Activated CD4-positive, alpha-beta memory T cell treated with anti-CD3 and anti-CD28 coated beads, Interleukin-2, amount 10 ng/mL, durations not matched to agents 7 days and 5 days (primary cell): ENCODE results near the gene RBM19. TPM values are rescaled to one million over a fixed set of nuclear protein-coding genes. Genes with fewer than 3 reads are reported as not detected.

Source experiments
- CTCF ChIA-PET: fragments of 350-600 bp; sonication (Branson Sonifier 250); formaldehyde crosslinking; loops from one replicate; lab custom pipeline; 2021; ENCODE audit warnings: antibody characterized with exemption, inconsistent platforms; lab: Charles Lee
- POLR2A ChIA-PET: fragments of 350-600 bp; sonication (Branson Sonifier 250); formaldehyde crosslinking; loops from one replicate; lab custom pipeline; 2021; ENCODE audit warnings: antibody characterized with exemption; lab: Charles Lee
- DNase-seq: peaks from one replicate; pipeline ENCODE4 v3.0.0-alpha.2; 2020
- H3K27ac Mint-ChIP-seq: one replicate; pipeline ENCODE4 v1.8.0; 2021; ENCODE audit warnings: mild to moderate bottlenecking, mixed read lengths
- H3K27me3 Mint-ChIP-seq: one replicate; pipeline ENCODE4 v1.8.0; 2021; ENCODE audit warnings: mixed read lengths
- H3K36me3 Mint-ChIP-seq: one replicate; pipeline ENCODE4 v1.8.0; 2021; ENCODE audit warnings: low read depth, mixed read lengths
- H3K4me1 Mint-ChIP-seq: one replicate; pipeline ENCODE4 v1.8.0; 2021; ENCODE audit warnings: mixed read lengths
- H3K4me3 Mint-ChIP-seq: one replicate; pipeline ENCODE4 v1.8.0; 2021; ENCODE audit warnings: mild to moderate bottlenecking, mixed read lengths
- H3K9me3 Mint-ChIP-seq: one replicate; pipeline ENCODE4 v1.8.0; 2021; ENCODE audit warnings: mixed read lengths
- total RNA-seq, 2 experiments: library from RNA; stranded (reverse); gene quantifications; one replicate each; pipeline ENCODE4 v1.2.3, GENCODE V29; 2021

Gene RBM19
- total RNA-seq, 2 experiments from 2014 or later: 31.5 to 32.4 TPM

DNA sequence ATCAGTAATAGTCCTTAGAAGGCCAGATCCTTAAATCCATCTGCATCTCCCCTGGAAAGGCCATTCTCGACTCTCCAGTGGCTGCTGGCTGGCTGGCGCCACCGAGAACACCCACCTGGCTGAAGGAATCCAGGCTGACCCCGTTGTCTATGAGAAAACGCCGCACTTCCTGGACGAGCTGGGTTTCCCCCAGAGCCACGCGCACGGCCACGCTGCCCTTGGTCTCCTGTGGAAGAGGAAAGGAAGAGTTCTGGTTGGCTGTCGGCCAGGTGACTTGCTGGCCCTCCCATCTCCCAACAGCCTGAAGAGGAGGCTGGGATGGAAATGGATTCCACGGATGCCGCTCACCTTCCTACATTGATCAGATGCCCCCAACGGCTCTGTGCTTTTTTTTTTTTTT, 23.9 kb downstream of the RBM19 start:
- CTCF ChIA-PET: no interaction called here
- POLR2A ChIA-PET: no interaction called here
- H3K36me3 Mint-ChIP-seq: peaks cover 41% of the 10 kb centered on the region
- H3K9me3 Mint-ChIP-seq: no peaks in the 10 kb centered on the region
- DNase-seq: no peak
- H3K4me3 Mint-ChIP-seq: no peak overlapping the region
- H3K27ac Mint-ChIP-seq: no peak overlapping the region
- H3K4me1 Mint-ChIP-seq: no peaks in the 10 kb centered on the region
- no peaks in the 10 kb centered on the region for H3K27me3 Mint-ChIP-seq

DNA sequence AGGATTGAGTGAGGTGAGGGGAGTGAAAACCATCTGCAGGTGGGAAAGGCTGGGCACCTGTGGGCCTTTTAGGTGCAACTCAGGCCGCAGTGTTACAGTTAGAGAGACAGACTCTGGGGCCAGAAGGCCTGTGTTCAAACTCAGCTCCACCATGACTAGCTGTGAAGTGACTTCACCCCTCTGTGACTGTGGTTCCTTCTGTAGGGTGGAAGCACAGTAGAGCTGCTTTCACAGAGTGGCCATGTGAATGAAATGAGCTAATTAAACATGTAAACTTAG, 25.0 kb downstream of the RBM19 start:
- no peak for DNase-seq
- no peaks in the 10 kb centered on the region for H3K9me3 Mint-ChIP-seq
- no peak overlapping the region for H3K4me3 Mint-ChIP-seq
- H3K27ac Mint-ChIP-seq: no peak overlapping the region
- ChIA-PET CTCF (interaction anchor here (0.9 kb wide), 1 partner anchor 17 kb away, joined by 3 read pairs; no protein-coding TSS in a partner anchor), POLR2A (no interaction called here)
- no peaks in the 10 kb centered on the region for H3K27me3 Mint-ChIP-seq
- H3K4me1 Mint-ChIP-seq: no peaks in the 10 kb centered on the region
- H3K36me3 Mint-ChIP-seq: peaks cover 34% of the 10 kb centered on the region

DNA sequence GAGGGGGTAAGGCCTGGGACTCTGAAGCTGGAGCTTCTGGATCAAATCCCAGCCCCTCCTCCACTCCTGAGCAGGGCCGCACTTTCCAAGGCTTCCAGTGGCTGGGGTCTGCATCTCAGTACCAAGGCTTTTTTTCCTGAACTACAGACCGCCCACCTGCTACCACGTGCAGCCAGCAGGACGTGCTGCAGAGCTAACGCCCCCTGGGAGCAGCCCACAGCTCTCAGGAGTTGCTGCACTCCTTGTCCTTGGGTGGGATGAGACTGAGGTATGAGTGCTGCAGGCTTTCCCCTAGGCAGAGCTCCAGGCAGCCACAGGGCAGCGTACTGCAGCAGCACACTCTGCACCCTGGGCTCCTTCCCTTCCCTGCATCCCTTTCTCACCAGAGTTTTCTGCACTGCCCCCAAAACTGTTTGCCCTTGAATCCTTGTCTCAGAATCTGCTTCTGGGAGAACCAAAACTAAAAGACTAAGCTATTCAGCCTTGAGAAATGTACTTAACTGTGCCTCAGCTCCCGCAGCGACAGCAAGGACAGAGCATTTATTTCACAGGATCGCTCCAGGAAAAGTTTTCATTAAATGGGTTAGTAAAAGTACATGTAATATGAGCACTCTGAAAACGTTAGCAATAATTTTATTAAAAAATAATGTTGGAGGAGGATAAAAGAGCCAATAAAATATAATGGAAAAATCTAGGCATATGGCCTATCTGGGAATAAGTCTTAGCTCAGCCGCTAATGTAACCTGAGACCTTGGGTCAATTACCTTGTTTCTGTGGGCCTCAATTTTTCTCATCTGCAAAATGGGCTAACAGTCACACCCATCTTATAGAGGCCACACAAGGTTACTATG, 25.5 kb downstream of the RBM19 start:
- no peaks in the 10 kb centered on the region for H3K9me3 Mint-ChIP-seq
- ChIA-PET CTCF (interaction anchor here (0.9 kb wide), 1 partner anchor 17 kb away, joined by 3 read pairs; no protein-coding TSS in a partner anchor), POLR2A (interaction anchor here (1.1 kb wide), 1 partner anchor 22 kb away, joined by 3 read pairs; no protein-coding TSS in a partner anchor)
- no peaks in the 10 kb centered on the region for H3K4me1 Mint-ChIP-seq
- DNase-seq: no peak
- H3K27me3 Mint-ChIP-seq: no peaks in the 10 kb centered on the region
- H3K4me3 Mint-ChIP-seq: no peak overlapping the region
- H3K27ac Mint-ChIP-seq: no peak overlapping the region
- peaks cover 32% of the 10 kb centered on the region for H3K36me3 Mint-ChIP-seq

DNA sequence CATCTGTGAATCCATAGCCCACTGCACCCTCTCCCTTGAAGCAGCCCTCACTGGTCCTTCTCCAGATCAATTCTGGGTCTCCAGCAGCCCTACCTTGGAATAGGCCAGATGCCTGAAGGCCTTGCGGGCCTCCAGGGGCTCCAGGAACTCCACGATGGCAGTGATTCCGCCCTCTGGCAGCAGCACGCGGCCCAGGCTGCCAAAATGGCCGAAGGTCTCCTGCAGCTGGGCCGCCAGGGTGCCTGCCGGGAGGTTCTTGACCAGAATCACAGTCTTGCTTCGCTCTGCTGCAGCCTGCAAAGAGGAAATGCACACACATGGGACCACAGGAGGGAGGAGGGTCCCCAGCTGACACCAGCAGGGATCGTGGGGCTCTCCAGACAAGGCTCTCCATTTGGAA, 26.3 kb downstream of the RBM19 start:
- Mint-ChIP-seq H3K4me3 (no peak overlapping the region), H3K27me3 (no peaks in the 10 kb centered on the region), H3K4me1 (no peaks in the 10 kb centered on the region), H3K9me3 (no peaks in the 10 kb centered on the region), H3K36me3 (peaks cover 31% of the 10 kb centered on the region), H3K27ac (no peak overlapping the region)
- POLR2A ChIA-PET: interaction anchor here (1.1 kb wide), 1 partner anchor 23 kb away, joined by 3 read pairs; no protein-coding TSS in a partner anchor
- CTCF ChIA-PET: no interaction called here
- no peak for DNase-seq

DNA sequence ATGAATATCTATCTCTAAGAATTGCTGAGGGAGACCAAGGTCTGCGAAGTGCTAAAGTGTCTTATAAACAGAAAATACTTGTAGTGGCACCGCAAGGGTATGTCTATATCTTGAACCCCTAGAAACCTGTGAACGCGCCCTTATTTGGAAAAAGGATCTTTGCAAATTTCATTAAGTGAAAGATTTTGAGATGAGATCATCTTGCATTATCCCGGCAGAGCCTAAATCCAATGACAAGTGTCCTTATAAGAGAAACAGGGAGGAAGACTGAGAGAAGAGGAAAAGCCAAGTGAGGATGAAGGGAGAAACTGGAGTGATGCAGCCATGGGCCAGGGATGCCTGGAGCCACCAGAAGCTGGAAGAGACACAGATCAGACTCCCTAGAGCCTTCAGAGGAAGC, 27.7 kb downstream of the RBM19 start:
- CTCF ChIA-PET: no interaction called here

DNA sequence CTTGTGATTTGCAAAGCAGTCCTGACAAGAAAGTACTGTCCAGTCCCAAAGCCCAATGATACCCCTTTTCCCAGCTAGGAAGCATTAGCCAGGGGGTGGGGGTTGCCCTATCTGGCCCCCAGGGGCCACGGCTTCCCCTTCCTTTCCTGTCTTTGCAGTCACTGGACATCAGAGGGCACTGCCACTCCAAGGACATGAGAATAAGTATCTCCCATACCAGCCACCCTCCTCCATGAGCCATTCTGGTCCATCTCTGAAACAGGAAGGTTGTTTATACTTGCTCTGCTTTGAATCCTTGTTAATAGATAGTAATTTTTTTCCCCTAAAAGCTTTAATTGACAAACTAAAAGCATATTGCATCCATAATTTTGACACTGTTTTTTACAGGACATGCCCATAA, 29.7 kb downstream of the RBM19 start:
- ChIA-PET CTCF (interaction anchor here (0.7 to 1.0 kb wide), 2 partner anchors 30 to 497 kb away, joined by 3 read pairs; partner anchors contain the start of gene RBM19), POLR2A (no interaction called here)
- Mint-ChIP-seq H3K4me1 (no peaks in the 10 kb centered on the region), H3K4me3 (no peak overlapping the region), H3K27ac (no peak overlapping the region), H3K36me3 (peaks cover 25% of the 10 kb centered on the region), H3K9me3 (no peaks in the 10 kb centered on the region), H3K27me3 (no peaks in the 10 kb centered on the region)
- DNase-seq: no peak

More for the DNA sequence above, 27.7 kb downstream of the RBM19 start:
- DNase-seq: no peak
- POLR2A ChIA-PET: no interaction called here
- Mint-ChIP-seq H3K4me3 (no peak overlapping the region), H3K36me3 (peaks cover 31% of the 10 kb centered on the region), H3K4me1 (no peaks in the 10 kb centered on the region), H3K9me3 (no peaks in the 10 kb centered on the region), H3K27ac (no peak overlapping the region), H3K27me3 (no peaks in the 10 kb centered on the region)

DNA sequence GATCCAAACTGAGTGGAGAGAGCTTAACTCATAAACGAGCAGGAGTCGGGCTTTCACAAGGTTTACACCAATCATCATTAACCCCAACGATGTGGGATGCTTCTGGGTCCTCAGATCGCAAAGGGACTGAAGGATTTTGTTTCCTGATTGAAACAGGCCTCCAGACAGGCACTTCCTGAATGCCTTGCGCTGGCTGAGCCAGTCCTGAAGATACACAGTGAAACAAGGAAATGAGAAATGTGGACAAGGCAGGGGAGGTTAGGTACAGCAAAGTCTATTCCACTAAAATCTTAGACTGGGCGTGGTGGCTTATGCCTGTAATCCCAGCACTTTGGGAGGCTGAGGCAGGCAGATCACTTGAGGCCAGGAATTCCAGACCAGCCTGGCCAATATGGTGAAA, 30.7 kb downstream of the RBM19 start:
- no peak for DNase-seq
- ChIA-PET POLR2A (no interaction called here), CTCF (no interaction called here)
- Mint-ChIP-seq H3K36me3 (peaks cover 20% of the 10 kb centered on the region), H3K4me1 (no peaks in the 10 kb centered on the region), H3K27ac (no peak overlapping the region), H3K9me3 (no peaks in the 10 kb centered on the region), H3K27me3 (no peaks in the 10 kb centered on the region), H3K4me3 (no peak overlapping the region)

DNA sequence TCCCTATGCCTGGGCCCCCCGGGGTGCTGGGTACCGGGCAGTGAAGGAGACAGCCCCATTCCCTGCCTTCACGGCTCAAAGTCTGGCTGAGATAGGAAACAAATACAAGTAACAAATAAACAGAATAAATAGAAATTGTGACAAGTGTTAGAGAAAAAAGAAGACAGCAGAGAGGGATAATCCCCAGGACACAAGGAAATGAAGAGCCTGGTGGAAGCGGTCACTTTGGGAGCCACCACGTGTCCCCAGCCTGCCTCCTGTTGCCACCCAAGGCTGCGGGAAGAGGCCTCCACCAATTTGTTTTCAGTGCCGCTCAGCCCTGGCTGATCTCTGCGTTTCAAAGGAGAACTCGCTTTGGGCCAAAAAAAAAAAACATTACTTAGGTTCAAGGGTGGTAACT, 31.2 kb downstream of the RBM19 start:
- Mint-ChIP-seq H3K27ac (no peak overlapping the region), H3K4me3 (no peak overlapping the region), H3K9me3 (no peaks in the 10 kb centered on the region), H3K4me1 (no peaks in the 10 kb centered on the region), H3K27me3 (no peaks in the 10 kb centered on the region), H3K36me3 (peaks cover 20% of the 10 kb centered on the region)
- ChIA-PET POLR2A (no interaction called here), CTCF (no interaction called here)
- DNase-seq: no peak

DNA sequence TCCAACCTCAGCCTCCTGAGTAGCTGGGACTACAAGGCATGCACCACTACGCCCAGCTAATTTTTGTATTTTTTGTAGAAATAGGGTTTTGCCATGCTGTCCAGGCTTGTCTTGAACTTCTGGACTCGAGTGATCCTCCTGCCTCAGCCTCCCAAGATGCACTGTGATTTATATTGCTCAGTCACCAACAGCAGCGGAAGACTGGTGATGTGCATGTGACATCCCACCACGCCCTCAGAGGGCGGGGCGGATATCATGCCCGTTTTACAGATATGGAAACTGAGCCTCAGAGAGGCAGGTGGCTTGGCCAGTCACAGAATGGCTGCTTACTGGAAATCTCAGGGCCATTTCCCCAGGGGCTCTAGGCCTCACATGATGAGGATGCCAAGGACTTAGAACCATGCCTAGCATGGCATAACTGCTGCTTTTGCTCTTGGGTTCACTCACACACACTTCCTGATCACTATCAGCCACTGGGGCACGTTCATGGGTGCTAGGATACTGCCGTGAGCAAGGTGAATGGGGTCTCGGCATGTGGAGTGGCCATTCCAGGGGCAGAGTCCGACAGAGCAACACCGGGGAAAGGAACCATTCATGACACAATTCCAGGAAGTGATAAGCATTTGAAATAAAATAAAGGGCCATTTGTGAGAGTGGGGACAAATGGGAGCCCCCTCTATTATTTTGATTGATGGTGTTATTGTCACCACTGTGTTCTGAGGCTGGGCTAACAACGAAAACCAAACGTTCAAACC, 31.9 kb downstream of the RBM19 start:
- CTCF ChIA-PET: no interaction called here
- no peaks in the 10 kb centered on the region for H3K27me3 Mint-ChIP-seq
- H3K4me1 Mint-ChIP-seq: peaks cover under 1% of the 10 kb centered on the region
- DNase-seq: no peak
- POLR2A ChIA-PET: no interaction called here
- no peak overlapping the region for H3K4me3 Mint-ChIP-seq
- H3K36me3 Mint-ChIP-seq: peaks cover 20% of the 10 kb centered on the region
- H3K27ac Mint-ChIP-seq: no peak overlapping the region
- H3K9me3 Mint-ChIP-seq: no peaks in the 10 kb centered on the region

DNA sequence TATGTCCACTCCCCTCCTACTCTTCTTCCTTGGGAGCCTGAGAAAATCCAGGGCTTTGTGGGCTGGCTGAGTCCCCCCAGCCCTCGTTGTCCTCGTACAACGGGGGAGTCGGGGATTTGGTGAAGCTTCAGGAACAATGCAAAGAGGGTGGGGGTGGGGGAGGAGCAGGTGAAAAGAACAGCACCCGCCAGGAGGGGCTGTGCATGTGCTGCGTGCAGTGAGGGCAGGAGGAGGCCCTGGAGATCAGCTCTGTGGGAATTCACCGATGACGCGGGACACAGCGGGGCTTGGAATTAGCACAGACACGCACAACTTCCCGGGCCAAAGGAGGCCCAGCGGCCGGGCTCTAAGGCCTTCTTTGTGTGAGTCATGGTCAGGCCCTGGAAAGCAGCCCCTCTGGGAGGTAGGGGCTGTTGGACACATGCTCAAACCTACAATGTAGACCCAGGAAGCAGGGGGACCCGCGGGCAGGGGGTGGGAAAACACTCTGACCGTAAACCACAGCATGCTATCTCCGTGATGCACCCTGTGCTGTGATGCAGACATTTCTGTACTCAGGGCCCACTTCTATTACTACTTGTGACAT, 32.8 kb downstream of the RBM19 start:
- Mint-ChIP-seq H3K27ac (no peak overlapping the region), H3K36me3 (peaks cover 15% of the 10 kb centered on the region), H3K27me3 (no peaks in the 10 kb centered on the region), H3K4me1 (peaks cover 1% of the 10 kb centered on the region), H3K9me3 (no peaks in the 10 kb centered on the region), H3K4me3 (no peak overlapping the region)
- no peak for DNase-seq
- ChIA-PET CTCF (no interaction called here), POLR2A (no interaction called here)

DNA sequence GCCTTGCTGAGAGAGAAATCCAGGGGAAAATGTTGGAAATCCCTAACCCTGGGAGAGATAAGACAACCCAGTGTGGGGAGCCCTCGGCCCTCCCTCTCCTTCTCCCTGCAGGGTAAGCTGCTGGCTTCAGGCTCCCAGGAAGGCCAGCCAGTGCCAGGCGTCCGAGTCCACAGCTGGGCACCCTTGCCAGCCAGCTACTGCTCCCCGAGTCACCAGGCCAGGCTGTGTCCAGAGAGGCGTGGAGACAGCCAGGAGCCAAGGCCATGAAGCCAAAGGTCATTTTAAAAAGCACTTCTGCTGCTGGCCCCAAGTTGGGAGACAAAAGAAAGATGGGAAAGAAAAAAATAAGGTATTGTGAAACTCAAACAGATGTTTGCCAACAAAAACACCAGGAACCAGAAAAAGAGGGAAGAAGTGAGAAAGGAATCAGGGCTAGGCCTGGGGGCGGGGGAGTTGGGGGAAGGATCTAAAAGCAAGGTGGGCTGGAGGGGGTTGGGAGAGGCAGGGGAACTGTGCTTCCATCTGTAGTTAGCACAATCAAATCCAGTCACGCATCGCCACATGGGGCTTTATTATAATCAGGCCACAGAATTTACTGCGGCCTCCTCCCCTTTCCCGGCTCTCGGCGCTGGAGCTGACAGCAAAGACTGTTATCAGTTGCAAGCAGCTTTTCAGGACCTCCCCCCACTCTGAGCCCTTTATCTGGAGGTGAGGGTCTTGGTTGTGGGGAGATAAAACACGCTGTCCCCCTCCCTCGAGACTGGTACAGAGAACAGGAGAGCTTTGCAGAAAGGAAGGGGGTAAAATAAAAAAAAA, 33.5 kb downstream of the RBM19 start:
- H3K4me3 Mint-ChIP-seq: no peak overlapping the region
- POLR2A ChIA-PET: no interaction called here
- CTCF ChIA-PET: no interaction called here
- H3K4me1 Mint-ChIP-seq: peaks cover 1% of the 10 kb centered on the region
- H3K27ac Mint-ChIP-seq: no peak overlapping the region
- peaks cover 10% of the 10 kb centered on the region for H3K36me3 Mint-ChIP-seq
- no peaks in the 10 kb centered on the region for H3K9me3 Mint-ChIP-seq
- no peaks in the 10 kb centered on the region for H3K27me3 Mint-ChIP-seq
- no peak for DNase-seq

DNA sequence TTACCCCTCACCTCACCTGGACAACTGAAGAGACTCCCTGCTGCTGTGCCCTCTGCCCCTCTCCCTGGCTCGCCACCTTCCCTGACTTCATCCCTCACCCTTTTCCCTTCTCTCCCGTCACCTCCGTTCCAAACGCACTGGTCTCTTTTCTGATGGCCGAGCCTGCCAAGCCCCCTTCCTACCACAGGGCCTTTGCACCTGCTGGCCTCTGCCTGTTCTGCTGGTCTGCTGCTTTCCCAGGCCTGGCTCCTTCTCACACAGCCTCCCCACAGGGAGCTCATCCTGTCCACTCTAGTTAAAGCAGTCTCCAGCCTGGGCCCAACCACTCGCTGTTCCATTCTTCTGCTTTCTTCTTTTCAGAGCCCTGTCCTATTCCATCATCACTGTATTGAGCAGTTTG, 34.6 kb downstream of the RBM19 start:
- Mint-ChIP-seq H3K4me3 (no peak overlapping the region), H3K36me3 (peaks cover 17% of the 10 kb centered on the region), H3K27ac (no peak overlapping the region), H3K4me1 (peaks cover 9% of the 10 kb centered on the region), H3K9me3 (no peaks in the 10 kb centered on the region), H3K27me3 (no peaks in the 10 kb centered on the region)
- ChIA-PET CTCF (no interaction called here), POLR2A (no interaction called here)
- no peak for DNase-seq

DNA sequence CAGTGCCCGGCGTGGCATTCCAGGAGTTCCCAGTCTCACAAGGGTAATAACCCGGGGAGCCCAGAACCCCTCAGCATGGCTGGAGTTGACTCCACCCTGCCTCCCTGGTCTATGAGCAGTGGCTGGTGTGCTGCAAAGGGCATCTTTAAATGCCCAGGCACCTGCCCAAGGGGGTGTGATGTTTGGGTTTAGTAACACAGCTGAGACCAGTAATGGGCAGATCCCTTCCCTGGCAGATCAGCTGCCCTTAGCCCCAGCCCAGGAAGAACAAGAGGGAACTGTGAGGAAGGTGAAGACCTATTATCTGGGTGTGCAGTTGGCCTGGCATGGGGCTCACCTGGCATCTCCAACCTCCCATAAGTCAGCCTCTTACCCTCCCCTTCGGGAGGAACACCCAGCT, 35.9 kb downstream of the RBM19 start:
- H3K4me1 Mint-ChIP-seq: peaks cover 10% of the 10 kb centered on the region
- no peak for DNase-seq
- POLR2A ChIA-PET: no interaction called here
- peaks cover 24% of the 10 kb centered on the region for H3K36me3 Mint-ChIP-seq
- no peaks in the 10 kb centered on the region for H3K9me3 Mint-ChIP-seq
- no peak overlapping the region for H3K27ac Mint-ChIP-seq
- CTCF ChIA-PET: no interaction called here
- H3K4me3 Mint-ChIP-seq: no peak overlapping the region
- H3K27me3 Mint-ChIP-seq: no peaks in the 10 kb centered on the region
